Ovary (tissue), 3 donors: ENCODE data around the gene CALCOCO2.

Source experiments
- CTCF ChIP-seq, 3 donors: fragments of 450-650 bp in 2 of 3; fragments of 200-600 bp in 1 of 3; IDR thresholded peaks; one replicate each; pipeline versions ENCODE4 v1.5.1 to v1.8.0; 2016 to 2022; ENCODE audit warnings: antibody characterized with exemption in 3 of 3, mild to moderate bottlenecking in 1 of 3
- EP300 ChIP-seq: sonication (generic); formaldehyde crosslinking; IDR thresholded peaks from one replicate; pipeline ENCODE4 v1.6.1; 2017; ENCODE audit warnings: antibody characterized with exemption
- POLR2A ChIP-seq: fragments of 450-650 bp; IDR thresholded peaks from one replicate; pipeline ENCODE4 v1.6.1; 2017; ENCODE audit warnings: antibody characterized with exemption, mild to moderate bottlenecking, moderate library complexity
- donor health status: DM: no; HTN: no; CAD: no.

GRCh38 chr17:48800626-48801217, 30.1 kb upstream of the CALCOCO2 start:
- TF ChIP-seq CTCF (IDR thresholded peaks at IDR 0.05) = no peak
- no peak for TF ChIP-seq POLR2A
- no peak for TF ChIP-seq EP300
